ENCODE data around the gene ETV4. TPM values are rescaled to one million over a fixed set of nuclear protein-coding genes. Genes with fewer than 3 reads are reported as not detected.

ETV4 gene
- total RNA-seq, 4 donors from 2014 or later: 1.1 to 9.0 (median 5.3) TPM

- no peak overlapping the region for H3K4me3 ChIP-seq (replicated peaks in 1 of 3)
- peak overlapping the region in 2 of 3 donors; percentile 75 to 86 for H3K27ac ChIP-seq
- WGBS, 2 donors: 70 to 73% methylated on average over 11 of the region's 11 CpGs
- peaks cover 24 to 30% of the 10 kb centered on the region in 2 donors for H3K4me1 ChIP-seq
- no peaks in the 10 kb centered on the region for H3K27me3 ChIP-seq
- DNase-seq: peak; percentile 27 to 38
- no peaks in the 10 kb centered on the region for H3K36me3 ChIP-seq
- H3K9me3 ChIP-seq: no peaks in the 10 kb centered on the region
- intact Hi-C loops (cut with DNase I): loop anchor here (2.0 kb wide), 1 partner anchor 88 kb away; no protein-coding TSS in a partner anchor
- no peak for TF ChIP-seq CTCF (IDR thresholded peaks at IDR 0.05)
- peak in 1 of 2 donors; percentile 7 for TF ChIP-seq POLR2A (IDR thresholded peaks at IDR 0.05)
Measured at GRCh38 chr17:43482103-43483012, 63.8 kb downstream of the ETV4 start.

- no peak overlapping the region for H3K4me3 ChIP-seq (replicated peaks in 1 of 3)
- H3K27ac ChIP-seq: no peak overlapping the region
- H3K27me3 ChIP-seq: no peaks in the 10 kb centered on the region
- H3K4me1 ChIP-seq: peaks cover 20 to 21% of the 10 kb centered on the region in 2 donors
- H3K9me3 ChIP-seq: no peaks in the 10 kb centered on the region
- intact Hi-C loops (cut with DNase I): no loop called here
- TF ChIP-seq CTCF (IDR thresholded peaks at IDR 0.05): no peak
- H3K36me3 ChIP-seq: no peaks in the 10 kb centered on the region
- WGBS, 2 donors: 94 to 97% methylated on average over 3 of the region's 3 CpGs
- DNase-seq: no peak
Measured at GRCh38 chr17:43479948-43480347, 66.2 kb downstream of the ETV4 start.

Other genes with a start within 250 kb of the ETV4 start
- gene ARL4D, start 147.3 kb downstream of the ETV4 start, total RNA-seq: 10 to 100 TPM; 32.8 to 57.4 (median 48.9) TPM
- gene DHX8, start 62.4 kb downstream of the ETV4 start, total RNA-seq: 100 to 1,000 TPM in 2 of 4 donors, 10 to 100 TPM in 2; 31.4 to 864 (median 78.8) TPM
- 1 to 10 TPM in 3 of 4 donors, not detected in 1; 1.1 to 1.9 (median 1.4) TPM for gene MEOX1, start 115.6 kb upstream of the ETV4 start, total RNA-seq
- gene SOST, start 212.5 kb upstream of the ETV4 start, total RNA-seq: not detected
- 10 to 100 TPM; 67.7 to 98.5 (median 72.0) TPM for gene DUSP3, start 232.6 kb upstream of the ETV4 start, total RNA-seq
- gene CFAP97D1, start 234.1 kb upstream of the ETV4 start, total RNA-seq: under 1 TPM in 1 of 4 donors, not detected in 3; 0.13 TPM

Measured in thyroid gland (tissue), 4 donors.